ENCODE data around the gene NRXN3. TPM values are rescaled to one million over a fixed set of nuclear protein-coding genes. Genes with fewer than 3 reads are reported as not detected.

NRXN3 gene
- total and polyA plus RNA-seq, 5 donors from 2014 or later, result not detected

GRCh38 chr14:79162833-79163232, 992.7 kb downstream of the NRXN3 start:
- Mint-ChIP-seq H3K27me3 (no peaks in the 10 kb centered on the region), H3K4me3 (no peak overlapping the region), H3K9me3 (peaks cover 0 to 16% (median 7%) of the 10 kb centered on the region in 7 donors), H3K36me3 (no peaks in the 10 kb centered on the region), H3K27ac (no peak overlapping the region), H3K4me1 (no peaks in the 10 kb centered on the region)
- H3K9me3 ChIP-seq (ENCODE audit: control insufficient read depth in 2 of 2, low read length in 2 of 2), result no peaks in the 10 kb centered on the region
- H3K4me3 ChIP-seq (ENCODE audit: low read depth, low read length), result no peak overlapping the region
- DNase-seq (no peak), ATAC-seq (ENCODE audit: low read depth in 2 of 2) (no peak)
- no peaks in the 10 kb centered on the region for H3K36me3 ChIP-seq (ENCODE audit: control insufficient read depth, insufficient read depth, low read length)
- no peak overlapping the region for H3K27ac ChIP-seq (ENCODE audit: insufficient read depth, low read length, poor library complexity, severe bottlenecking)
- no peaks in the 10 kb centered on the region for H3K27me3 ChIP-seq (ENCODE audit: control insufficient read depth, insufficient read depth, low read length)
- no peaks in the 10 kb centered on the region for H3K4me1 ChIP-seq (ENCODE audit: control insufficient read depth, insufficient read depth, low read length, poor library complexity, severe bottlenecking)

GRCh38 chr14:79165471-79166090, 995.4 kb downstream of the NRXN3 start:
- ATAC-seq (ENCODE audit: low read depth in 2 of 2) (no peak), DNase-seq (no peak)
- Mint-ChIP-seq H3K27ac (no peak overlapping the region), H3K36me3 (no peaks in the 10 kb centered on the region), H3K4me1 (no peaks in the 10 kb centered on the region), H3K4me3 (no peak overlapping the region), H3K27me3 (no peaks in the 10 kb centered on the region), H3K9me3 (peaks cover 0 to 19% (median 9%) of the 10 kb centered on the region in 7 donors)
- H3K36me3 ChIP-seq (ENCODE audit: control insufficient read depth, insufficient read depth, low read length), result no peaks in the 10 kb centered on the region
- no peaks in the 10 kb centered on the region for H3K27me3 ChIP-seq (ENCODE audit: control insufficient read depth, insufficient read depth, low read length)
- no peaks in the 10 kb centered on the region for H3K9me3 ChIP-seq (ENCODE audit: control insufficient read depth in 2 of 2, low read length in 2 of 2)
- no peak overlapping the region for H3K4me3 ChIP-seq (ENCODE audit: low read depth, low read length)
- no peaks in the 10 kb centered on the region for H3K4me1 ChIP-seq (ENCODE audit: control insufficient read depth, insufficient read depth, low read length, poor library complexity, severe bottlenecking)
- H3K27ac ChIP-seq (ENCODE audit: insufficient read depth, low read length, poor library complexity, severe bottlenecking), result no peak overlapping the region

- no peaks in the 10 kb centered on the region for H3K4me1 ChIP-seq (ENCODE audit: control insufficient read depth, insufficient read depth, low read length, poor library complexity, severe bottlenecking)
- H3K4me3 Mint-ChIP-seq, result no peak overlapping the region
- H3K27ac Mint-ChIP-seq, result no peak overlapping the region
- H3K9me3 ChIP-seq (ENCODE audit: control insufficient read depth in 2 of 2, low read length in 2 of 2), result no peaks in the 10 kb centered on the region
- ATAC-seq (ENCODE audit: low read depth in 2 of 2) (no peak), DNase-seq (no peak)
- H3K4me3 ChIP-seq (ENCODE audit: low read depth, low read length), result no peak overlapping the region
- H3K36me3 ChIP-seq (ENCODE audit: control insufficient read depth, insufficient read depth, low read length), result no peaks in the 10 kb centered on the region
- no peaks in the 10 kb centered on the region for H3K4me1 Mint-ChIP-seq
- H3K27ac ChIP-seq (ENCODE audit: insufficient read depth, low read length, poor library complexity, severe bottlenecking), result no peak overlapping the region
- H3K9me3 Mint-ChIP-seq, result peaks cover 0 to 19% (median 6%) of the 10 kb centered on the region in 7 donors
- no peaks in the 10 kb centered on the region for H3K27me3 Mint-ChIP-seq
- H3K36me3 Mint-ChIP-seq, result no peaks in the 10 kb centered on the region
- H3K27me3 ChIP-seq (ENCODE audit: control insufficient read depth, insufficient read depth, low read length), result no peaks in the 10 kb centered on the region
Measured at GRCh38 chr14:79166171-79166570, 996.0 kb downstream of the NRXN3 start.

- no peaks in the 10 kb centered on the region for H3K4me1 ChIP-seq (ENCODE audit: control insufficient read depth, insufficient read depth, low read length, poor library complexity, severe bottlenecking)
- no peaks in the 10 kb centered on the region for H3K9me3 ChIP-seq (ENCODE audit: control insufficient read depth in 2 of 2, low read length in 2 of 2)
- Mint-ChIP-seq H3K9me3 (peaks cover 0 to 16% (median 5%) of the 10 kb centered on the region in 7 donors), H3K4me1 (no peaks in the 10 kb centered on the region), H3K27me3 (no peaks in the 10 kb centered on the region), H3K27ac (no peak overlapping the region), H3K4me3 (no peak overlapping the region), H3K36me3 (no peaks in the 10 kb centered on the region)
- H3K27ac ChIP-seq (ENCODE audit: insufficient read depth, low read length, poor library complexity, severe bottlenecking), result no peak overlapping the region
- no peaks in the 10 kb centered on the region for H3K27me3 ChIP-seq (ENCODE audit: control insufficient read depth, insufficient read depth, low read length)
- no peak for ATAC-seq (ENCODE audit: low read depth in 2 of 2)
- no peaks in the 10 kb centered on the region for H3K36me3 ChIP-seq (ENCODE audit: control insufficient read depth, insufficient read depth, low read length)
- no peak for DNase-seq
- no peak overlapping the region for H3K4me3 ChIP-seq (ENCODE audit: low read depth, low read length)
Measured at GRCh38 chr14:79167957-79168356, 997.8 kb downstream of the NRXN3 start.

- no peak for ATAC-seq (ENCODE audit: low read depth in 2 of 2)
- H3K9me3 Mint-ChIP-seq, result peaks cover 0 to 7% (median 0%) of the 10 kb centered on the region in 7 donors
- H3K27me3 Mint-ChIP-seq, result no peaks in the 10 kb centered on the region
- Histone ChIP-seq H3K27me3 (ENCODE audit: control insufficient read depth, insufficient read depth, low read length) (no peaks in the 10 kb centered on the region), H3K36me3 (ENCODE audit: control insufficient read depth, insufficient read depth, low read length) (no peaks in the 10 kb centered on the region), H3K27ac (ENCODE audit: insufficient read depth, low read length, poor library complexity, severe bottlenecking) (no peak overlapping the region), H3K4me1 (ENCODE audit: control insufficient read depth, insufficient read depth, low read length, poor library complexity, severe bottlenecking) (no peaks in the 10 kb centered on the region), H3K9me3 (ENCODE audit: control insufficient read depth in 2 of 2, low read length in 2 of 2) (no peaks in the 10 kb centered on the region), H3K4me3 (ENCODE audit: low read depth, low read length) (no peak overlapping the region)
- DNase-seq, result no peak
- no peaks in the 10 kb centered on the region for H3K4me1 Mint-ChIP-seq
- no peaks in the 10 kb centered on the region for H3K36me3 Mint-ChIP-seq
- no peak overlapping the region for H3K4me3 Mint-ChIP-seq
- no peak overlapping the region for H3K27ac Mint-ChIP-seq
Measured at GRCh38 chr14:79175671-79176070, 1005.5 kb downstream of the NRXN3 start.

GRCh38 chr14:79177106-79177505, 1006.9 kb downstream of the NRXN3 start:
- Mint-ChIP-seq H3K4me3 (no peak overlapping the region), H3K27me3 (no peaks in the 10 kb centered on the region), H3K36me3 (no peaks in the 10 kb centered on the region), H3K9me3 (peaks cover 0 to 7% (median 0%) of the 10 kb centered on the region in 7 donors), H3K27ac (no peak overlapping the region), H3K4me1 (no peaks in the 10 kb centered on the region)
- Histone ChIP-seq H3K4me1 (ENCODE audit: control insufficient read depth, insufficient read depth, low read length, poor library complexity, severe bottlenecking) (no peaks in the 10 kb centered on the region), H3K27ac (ENCODE audit: insufficient read depth, low read length, poor library complexity, severe bottlenecking) (no peak overlapping the region), H3K36me3 (ENCODE audit: control insufficient read depth, insufficient read depth, low read length) (no peaks in the 10 kb centered on the region), H3K9me3 (ENCODE audit: control insufficient read depth in 2 of 2, low read length in 2 of 2) (no peaks in the 10 kb centered on the region), H3K27me3 (ENCODE audit: control insufficient read depth, insufficient read depth, low read length) (no peaks in the 10 kb centered on the region), H3K4me3 (ENCODE audit: low read depth, low read length) (no peak overlapping the region)
- DNase-seq (no peak), ATAC-seq (ENCODE audit: low read depth in 2 of 2) (no peak)

- H3K36me3 ChIP-seq (ENCODE audit: control insufficient read depth, insufficient read depth, low read length), result no peaks in the 10 kb centered on the region
- Mint-ChIP-seq H3K27me3 (no peaks in the 10 kb centered on the region), H3K4me1 (no peaks in the 10 kb centered on the region), H3K9me3 (peaks cover 0 to 7% (median 0%) of the 10 kb centered on the region in 7 donors), H3K27ac (no peak overlapping the region), H3K4me3 (no peak overlapping the region), H3K36me3 (no peaks in the 10 kb centered on the region)
- H3K4me3 ChIP-seq (ENCODE audit: low read depth, low read length), result no peak overlapping the region
- H3K27ac ChIP-seq (ENCODE audit: insufficient read depth, low read length, poor library complexity, severe bottlenecking), result no peak overlapping the region
- DNase-seq, result no peak
- H3K27me3 ChIP-seq (ENCODE audit: control insufficient read depth, insufficient read depth, low read length), result no peaks in the 10 kb centered on the region
- no peak for ATAC-seq (ENCODE audit: low read depth in 2 of 2)
- H3K9me3 ChIP-seq (ENCODE audit: control insufficient read depth in 2 of 2, low read length in 2 of 2), result no peaks in the 10 kb centered on the region
- H3K4me1 ChIP-seq (ENCODE audit: control insufficient read depth, insufficient read depth, low read length, poor library complexity, severe bottlenecking), result no peaks in the 10 kb centered on the region
Measured at GRCh38 chr14:79178719-79179118, 1008.5 kb downstream of the NRXN3 start.

GRCh38 chr14:79179985-79180384, 1009.8 kb downstream of the NRXN3 start:
- no peak for DNase-seq
- H3K27me3 Mint-ChIP-seq, result no peaks in the 10 kb centered on the region
- H3K4me3 Mint-ChIP-seq, result no peak overlapping the region
- Histone ChIP-seq H3K27ac (ENCODE audit: insufficient read depth, low read length, poor library complexity, severe bottlenecking) (no peak overlapping the region), H3K4me1 (ENCODE audit: control insufficient read depth, insufficient read depth, low read length, poor library complexity, severe bottlenecking) (no peaks in the 10 kb centered on the region), H3K4me3 (ENCODE audit: low read depth, low read length) (no peak overlapping the region), H3K36me3 (ENCODE audit: control insufficient read depth, insufficient read depth, low read length) (no peaks in the 10 kb centered on the region), H3K27me3 (ENCODE audit: control insufficient read depth, insufficient read depth, low read length) (no peaks in the 10 kb centered on the region), H3K9me3 (ENCODE audit: control insufficient read depth in 2 of 2, low read length in 2 of 2) (no peaks in the 10 kb centered on the region)
- H3K27ac Mint-ChIP-seq, result no peak overlapping the region
- no peaks in the 10 kb centered on the region for H3K36me3 Mint-ChIP-seq
- no peak for ATAC-seq (ENCODE audit: low read depth in 2 of 2)
- peaks cover 0 to 6% (median 0%) of the 10 kb centered on the region in 7 donors for H3K9me3 Mint-ChIP-seq
- H3K4me1 Mint-ChIP-seq, result no peaks in the 10 kb centered on the region

Data from CD4-positive, CD25-positive, alpha-beta regulatory T cell (primary cell).